Measurements from ENCODE around the gene ROR1. TPM values are rescaled to one million over a fixed set of nuclear protein-coding genes. Genes with fewer than 3 reads are reported as not detected.

Gene ROR1
- total RNA-seq, 1 donor from 2014 or later: 81.4 TPM

- H3K27ac Mint-ChIP-seq: no peak overlapping the region
- no peak overlapping the region for H3K4me3 Mint-ChIP-seq
- H3K36me3 Mint-ChIP-seq: peaks cover 7% of the 10 kb centered on the region
- TF ChIP-seq CTCF (IDR thresholded peaks at IDR 0.05; ENCODE audit: unreplicated experiment): no peak
- no peaks in the 10 kb centered on the region for H3K27me3 Mint-ChIP-seq (ENCODE audit: low read depth)
- H3K9me3 Mint-ChIP-seq: no peaks in the 10 kb centered on the region
- H3K4me1 Mint-ChIP-seq: peaks cover 35% of the 10 kb centered on the region
- no peak for DNase-seq (ENCODE audit: low spot score in 2 of 2, unreplicated experiment in 2 of 2)
Measured at GRCh38 chr1:63794354-63794753, 20.5 kb downstream of the ROR1 start.

- H3K27ac Mint-ChIP-seq: no peak overlapping the region
- H3K4me1 Mint-ChIP-seq: peaks cover 40% of the 10 kb centered on the region
- no peak for TF ChIP-seq CTCF (IDR thresholded peaks at IDR 0.05; ENCODE audit: unreplicated experiment)
- no peak for DNase-seq (ENCODE audit: low spot score in 2 of 2, unreplicated experiment in 2 of 2)
- no peaks in the 10 kb centered on the region for H3K27me3 Mint-ChIP-seq (ENCODE audit: low read depth)
- H3K4me3 Mint-ChIP-seq: no peak overlapping the region
- H3K36me3 Mint-ChIP-seq: peaks cover 3% of the 10 kb centered on the region
- no peaks in the 10 kb centered on the region for H3K9me3 Mint-ChIP-seq
Measured at GRCh38 chr1:63794939-63795378, 21.1 kb downstream of the ROR1 start.

GRCh38 chr1:63795455-63795854 lies 21.6 kb downstream of the ROR1 start:
- Mint-ChIP-seq H3K36me3 (peaks cover 2% of the 10 kb centered on the region), H3K27me3 (ENCODE audit: low read depth) (no peaks in the 10 kb centered on the region), H3K4me3 (no peak overlapping the region), H3K9me3 (no peaks in the 10 kb centered on the region), H3K4me1 (peaks cover 44% of the 10 kb centered on the region), H3K27ac (peak overlapping the region; percentile 35)
- TF ChIP-seq CTCF (IDR thresholded peaks at IDR 0.05; ENCODE audit: unreplicated experiment): no peak
- DNase-seq (ENCODE audit: low spot score in 2 of 2, unreplicated experiment in 2 of 2): no peak

- no peak for DNase-seq (ENCODE audit: low spot score in 2 of 2, unreplicated experiment in 2 of 2)
- Mint-ChIP-seq H3K4me1 (peaks cover 40% of the 10 kb centered on the region), H3K36me3 (no peaks in the 10 kb centered on the region), H3K27ac (no peak overlapping the region), H3K4me3 (no peak overlapping the region), H3K27me3 (ENCODE audit: low read depth) (no peaks in the 10 kb centered on the region), H3K9me3 (no peaks in the 10 kb centered on the region)
- TF ChIP-seq CTCF (IDR thresholded peaks at IDR 0.05; ENCODE audit: unreplicated experiment): no peak
Measured at GRCh38 chr1:63797056-63797726, 23.4 kb downstream of the ROR1 start.

GRCh38 chr1:63798284-63798683 lies 24.5 kb downstream of the ROR1 start:
- no peaks in the 10 kb centered on the region for H3K9me3 Mint-ChIP-seq
- DNase-seq (ENCODE audit: low spot score in 2 of 2, unreplicated experiment in 2 of 2): no peak
- no peaks in the 10 kb centered on the region for H3K36me3 Mint-ChIP-seq
- H3K27ac Mint-ChIP-seq: no peak overlapping the region
- peaks cover 37% of the 10 kb centered on the region for H3K4me1 Mint-ChIP-seq
- H3K4me3 Mint-ChIP-seq: no peak overlapping the region
- H3K27me3 Mint-ChIP-seq (ENCODE audit: low read depth): no peaks in the 10 kb centered on the region
- no peak for TF ChIP-seq CTCF (IDR thresholded peaks at IDR 0.05; ENCODE audit: unreplicated experiment)

Measured in mesothelial cell of epicardium (in vitro differentiated cells).